ENCODE data around the gene PAGE2B.
A peak's percentile ranks its signal among the peaks of the same experiment; 100 is the strongest.
"Not testable (repeated sequence)": the region's sequence is repeated elsewhere in the genome, so short reads cannot be mapped to it uniquely, and the experiment has no call there.

PAGE2B gene

GRCh38 chrX:55057675-55058249 lies 17.1 kb upstream of the PAGE2B start:
- no peak overlapping the region for H3K4me3 ChIP-seq (replicated peaks; ENCODE audit: low read depth, low read length)
- peak; percentile 9 for DNase-seq (ENCODE audit: extremely low read depth, low read depth)
- peak; percentile 55 for TF ChIP-seq CTCF (IDR thresholded peaks at IDR 0.05; ENCODE audit: low read depth, low read length, missing control alignments)

GRCh38 chrX:55067180-55067579 lies 7.7 kb upstream of the PAGE2B start:
- not testable (repeated sequence) for H3K4me3 ChIP-seq (replicated peaks; ENCODE audit: low read depth, low read length); DNase-seq (ENCODE audit: extremely low read depth, low read depth)

- TF ChIP-seq CTCF (IDR thresholded peaks at IDR 0.05; ENCODE audit: low read depth, low read length, missing control alignments), result no peak
- H3K4me3 ChIP-seq (replicated peaks; ENCODE audit: low read depth, low read length), result no peak overlapping the region
- no peak for DNase-seq (ENCODE audit: extremely low read depth, low read depth)
These were observed 2.5 kb upstream of the PAGE2B start for GRCh38 chrX:55072286-55072685.

- TF ChIP-seq CTCF (IDR thresholded peaks at IDR 0.05; ENCODE audit: low read depth, low read length, missing control alignments), result no peak
- H3K4me3 ChIP-seq (replicated peaks; ENCODE audit: low read depth, low read length), result no peak within 1 kb of the TSS
- DNase-seq (ENCODE audit: extremely low read depth, low read depth), result no peak
These were observed 14.1 kb downstream of the PAGE2B start, which contains the start of gene PAGE2 for GRCh38 chrX:55088795-55089489. Gene PAGE2 (plus strand): TSS chrX:55089018. CDS start chrX:55090021, 1,003 bp downstream.

GRCh38 chrX:55098691-55099090 lies 23.9 kb downstream of the PAGE2B start:
- no peak overlapping the region for H3K4me3 ChIP-seq (replicated peaks; ENCODE audit: low read depth, low read length)
- no peak for DNase-seq (ENCODE audit: extremely low read depth, low read depth)
- no peak for TF ChIP-seq CTCF (IDR thresholded peaks at IDR 0.05; ENCODE audit: low read depth, low read length, missing control alignments)

GRCh38 chrX:55099162-55099561 lies 24.3 kb downstream of the PAGE2B start:
- no peak for TF ChIP-seq CTCF (IDR thresholded peaks at IDR 0.05; ENCODE audit: low read depth, low read length, missing control alignments)
- DNase-seq (ENCODE audit: extremely low read depth, low read depth), result no peak
- H3K4me3 ChIP-seq (replicated peaks; ENCODE audit: low read depth, low read length), result no peak overlapping the region

- TF ChIP-seq CTCF (IDR thresholded peaks at IDR 0.05; ENCODE audit: low read depth, low read length, missing control alignments), result no peak
- no peak for DNase-seq (ENCODE audit: extremely low read depth, low read depth)
- no peak overlapping the region for H3K4me3 ChIP-seq (replicated peaks; ENCODE audit: low read depth, low read length)
These were observed 27.9 kb downstream of the PAGE2B start for GRCh38 chrX:55102754-55103153.

Measured in HFF-Myc (cell line).